ENCODE measurements around the gene COPB1. TPM values are rescaled to one million over a fixed set of nuclear protein-coding genes. Genes with fewer than 3 reads are reported as not detected.

Gene COPB1
- total and polyA plus RNA-seq, 9 donors: 43.7 to 81.5 (median 73.3) TPM

DNA sequence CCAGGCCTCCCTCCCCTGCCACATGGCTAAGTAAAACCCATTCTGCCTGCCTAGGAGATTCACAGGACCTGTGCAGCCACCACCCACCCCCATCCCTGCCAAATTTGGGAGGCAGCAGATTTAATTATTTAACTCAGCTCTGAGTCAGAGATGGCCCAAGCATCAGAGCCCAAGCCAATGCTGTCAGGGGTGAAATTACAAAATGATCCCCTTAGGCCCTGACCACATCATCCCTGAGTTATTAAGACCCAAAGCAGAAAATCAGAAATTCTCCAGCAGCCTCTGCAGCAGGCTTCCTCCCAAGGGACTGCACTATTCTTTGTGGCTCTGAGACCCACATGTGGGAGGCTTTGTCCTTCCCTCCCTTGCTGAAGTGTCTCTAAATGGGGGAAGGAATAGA, 87.8 kb downstream of the COPB1 start:
- TF ChIP-seq EP300 (IDR thresholded peaks at IDR 0.05) (no peak), POLR2A (IDR thresholded peaks at IDR 0.05) (no peak)
- TF ChIP-seq, protein P1, sequence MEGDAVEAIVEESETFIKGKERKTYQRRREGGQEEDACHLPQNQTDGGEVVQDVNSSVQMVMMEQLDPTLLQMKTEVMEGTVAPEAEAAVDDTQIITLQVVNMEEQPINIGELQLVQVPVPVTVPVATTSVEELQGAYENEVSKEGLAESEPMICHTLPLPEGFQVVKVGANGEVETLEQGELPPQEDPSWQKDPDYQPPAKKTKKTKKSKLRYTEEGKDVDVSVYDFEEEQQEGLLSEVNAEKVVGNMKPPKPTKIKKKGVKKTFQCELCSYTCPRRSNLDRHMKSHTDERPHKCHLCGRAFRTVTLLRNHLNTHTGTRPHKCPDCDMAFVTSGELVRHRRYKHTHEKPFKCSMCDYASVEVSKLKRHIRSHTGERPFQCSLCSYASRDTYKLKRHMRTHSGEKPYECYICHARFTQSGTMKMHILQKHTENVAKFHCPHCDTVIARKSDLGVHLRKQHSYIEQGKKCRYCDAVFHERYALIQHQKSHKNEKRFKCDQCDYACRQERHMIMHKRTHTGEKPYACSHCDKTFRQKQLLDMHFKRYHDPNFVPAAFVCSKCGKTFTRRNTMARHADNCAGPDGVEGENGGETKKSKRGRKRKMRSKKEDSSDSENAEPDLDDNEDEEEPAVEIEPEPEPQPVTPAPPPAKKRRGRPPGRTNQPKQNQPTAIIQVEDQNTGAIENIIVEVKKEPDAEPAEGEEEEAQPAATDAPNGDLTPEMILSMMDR (IDR thresholded peaks at IDR 0.05): no peak
- Histone ChIP-seq H3K27me3 (no peaks in the 10 kb centered on the region), H3K9me3 (no peaks in the 10 kb centered on the region), H3K4me1 (ENCODE audit: insufficient read depth) (peaks cover 1% of the 10 kb centered on the region), H3K4me3 (no peak overlapping the region), H3K27ac (no peak overlapping the region), H3K36me3 (no peaks in the 10 kb centered on the region)
- intact Hi-C loops (cut with DNase I): no loop called here
- no peak for DNase-seq

DNA sequence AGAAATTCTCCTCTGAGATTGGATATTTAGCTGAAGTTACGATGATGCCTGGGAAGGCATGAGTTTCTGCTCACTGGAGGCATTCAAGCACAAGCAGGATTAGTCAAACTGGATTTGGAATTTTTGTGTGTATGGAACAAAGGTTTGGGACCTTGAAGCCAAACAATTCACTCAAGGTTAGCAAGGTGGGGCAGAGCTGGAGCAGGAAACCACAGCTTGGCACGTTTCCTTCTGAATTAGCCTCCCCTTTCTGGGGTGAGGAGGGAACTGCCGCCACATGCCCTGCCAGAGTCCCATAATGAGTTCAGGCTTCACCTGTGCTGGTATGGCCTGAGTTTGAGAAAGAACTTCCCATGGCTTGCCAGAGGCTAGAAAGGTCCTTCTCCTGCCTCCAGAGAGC, 89.7 kb downstream of the COPB1 start:
- Histone ChIP-seq H3K27ac (no peak overlapping the region), H3K27me3 (no peaks in the 10 kb centered on the region), H3K36me3 (no peaks in the 10 kb centered on the region), H3K9me3 (no peaks in the 10 kb centered on the region), H3K4me3 (no peak overlapping the region), H3K4me1 (ENCODE audit: insufficient read depth) (peaks cover 1% of the 10 kb centered on the region)
- WGBS, 3 donors: 50 to 76% (median 55%) methylated on average over 3 of the region's 3 CpGs
- intact Hi-C loops (cut with DNase I): no loop called here
- TF ChIP-seq, protein P1 (IDR thresholded peaks at IDR 0.05): no peak
- no peak for TF ChIP-seq POLR2A (IDR thresholded peaks at IDR 0.05)
- no peak for TF ChIP-seq EP300 (IDR thresholded peaks at IDR 0.05)
- no peak for DNase-seq

DNA sequence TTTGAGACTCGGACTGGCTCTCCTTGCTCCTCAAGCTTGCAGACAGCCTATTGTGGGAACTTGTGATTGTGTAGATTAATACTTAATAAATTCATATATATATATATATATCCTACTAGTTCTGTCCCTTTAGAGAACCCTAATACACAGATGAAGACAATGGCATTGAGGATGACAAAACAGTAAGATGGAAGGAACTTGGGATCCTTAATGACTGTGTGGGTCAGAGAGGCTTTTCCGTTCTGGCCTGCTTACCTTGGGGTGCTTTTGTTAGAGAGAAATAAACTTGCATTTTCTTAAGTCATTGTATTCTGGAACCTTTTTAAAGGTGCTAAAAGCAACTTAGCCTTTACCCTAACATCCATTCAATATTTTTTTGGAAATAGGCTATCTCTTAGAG, 91.0 kb downstream of the COPB1 start:
- no peak for TF ChIP-seq EP300 (IDR thresholded peaks at IDR 0.05)
- TF ChIP-seq POLR2A (IDR thresholded peaks at IDR 0.05): no peak
- TF ChIP-seq, protein P1 (IDR thresholded peaks at IDR 0.05): no peak
- Histone ChIP-seq H3K27ac (no peak overlapping the region), H3K9me3 (no peaks in the 10 kb centered on the region), H3K27me3 (no peaks in the 10 kb centered on the region), H3K4me1 (ENCODE audit: insufficient read depth) (peaks cover 1% of the 10 kb centered on the region), H3K4me3 (no peak overlapping the region), H3K36me3 (no peaks in the 10 kb centered on the region)
- no peak for DNase-seq
- intact Hi-C loops (cut with DNase I): no loop called here
- 92 to 94% (median 93%) methylated on average over 2 of the region's 2 CpGs for WGBS, 3 donors

Small RNAs within 50 kb of the gene (small RNA-seq; reads per million reads assigned to genes)
- not detected for gene RNU7-49P

Other genes starting within 250 kb of the COPB1 start
- 10 to 100 TPM; 29.1 to 45.2 (median 36.0) TPM for gene RRAS2, start 140.6 kb downstream of the COPB1 start, total RNA-seq
- 10 to 100 TPM; 25.7 to 32.2 TPM for gene RRAS2, start 140.6 kb downstream of the COPB1 start, polyA plus RNA-seq
- gene PSMA1, start 20.6 kb upstream of the COPB1 start, total RNA-seq: 100 to 1,000 TPM in 3 of 7 donors, 10 to 100 TPM in 4; 67.1 to 112 (median 96.3) TPM
- 100 to 1,000 TPM in 1 of 2 donors, 10 to 100 TPM in 1; 94.0 to 134 TPM for gene PSMA1, start 20.6 kb upstream of the COPB1 start, polyA plus RNA-seq
- gene PDE3B, start 144.0 kb upstream of the COPB1 start, total RNA-seq: 1 to 10 TPM in 5 of 7 donors, under 1 TPM in 2; 0.51 to 5.9 (median 2.1) TPM
- gene PDE3B, start 144.0 kb upstream of the COPB1 start, polyA plus RNA-seq: under 1 TPM; 0.13 to 0.98 TPM

Data from ovary (tissue), 9 donors.